HCT116 (cell line): ENCODE data around the gene COL15A1. TPM values are rescaled to one million over a fixed set of nuclear protein-coding genes. Genes with fewer than 3 reads are reported as not detected.

Source experiments
- ATAC-seq: fragments of 200-7000 bp; cut with Tn5 transposase; 2 replicates; pipeline ENCODE4 v1.9.1; 2020; ENCODE audit warnings: mild to moderate bottlenecking, moderate library complexity
- BruUV-seq: library from RNA; stranded (reverse); fragments of 400-500 nt; replicated peaks from 2 replicates; lab custom pipeline; 2021; lab: Mats Ljungman, UMichigan
- CTCF ChIA-PET: fragments of 300-600 bp; sonication (Branson Sonifier 250); formaldehyde crosslinking; loops from one replicate; lab custom pipeline; 2021; ENCODE audit warnings: antibody characterized with exemption; lab: Charles Lee
- POLR2A ChIA-PET: fragments of 300-600, 350-600 bp; sonication (Branson Sonifier 250); formaldehyde crosslinking; loops from one replicate; lab custom pipeline; 2021; ENCODE audit warnings: antibody characterized with exemption; lab: Charles Lee
- RAD21 ChIA-PET, 2 experiments: fragments of 300-600 bp; sonication (Branson Sonifier 250); formaldehyde crosslinking; loops; one replicate each; lab custom pipeline; 2023; ENCODE audit warnings: low total read pairs in 2 of 2; ENCODE audit not compliant: uncharacterized antibody in 2 of 2, unreplicated experiment in 2 of 2, low non-redundant PET in 1 of 2; lab: Charles Lee
- DNase-seq: peaks from one replicate; pipeline ENCODE4 v3.0.0-alpha.2; 2010; ENCODE audit warnings: low read depth, low spot score
- H2AFZ ChIP-seq: fragments of 200-600 bp; shearing (Covaris generic), sonication (generic); 2 replicates; pipeline ENCODE4 v1.6.1; 2017; ENCODE audit warnings: low read depth, mixed run types, mixed read lengths, antibody characterized with exemption, low read length; ENCODE audit not compliant: poor library complexity, severe bottlenecking
- H3K27ac ChIP-seq: 2 replicates; pipeline ENCODE4 v1.5.1; 2012; ENCODE audit warnings: low read depth, low read length
- H3K27me3 ChIP-seq: fragments of 200-600 bp; sonication (generic); 2 replicates; pipeline ENCODE4 v1.6.1; 2016; ENCODE audit warnings: mixed run types, low read length, mixed read lengths; ENCODE audit not compliant: insufficient read depth
- H3K36me3 ChIP-seq, 2 experiments: fragments of 200-500 bp in 1 of 2; fragments of 200-600 bp in 1 of 2; sonication (Bioruptor generic) in 1 of 2; sonication (generic) in 1 of 2; 2 replicates each; pipeline versions ENCODE4 v1.5.1 to v1.6.1; 2014 to 2016; ENCODE audit warnings: low read length in 2 of 2, inconsistent platforms in 1 of 2, mixed read lengths in 1 of 2, mixed run types in 1 of 2; ENCODE audit not compliant: insufficient read depth in 2 of 2, control insufficient read depth in 1 of 2
- H3K4me1 ChIP-seq, 2 experiments: fragments of 200-600 bp in 1 of 2; sonication (generic) in 1 of 2; 2 replicates each; pipeline versions ENCODE4 v1.5.1 to v1.6.1; 2012 to 2017; ENCODE audit warnings: low read length in 2 of 2, inconsistent platforms in 1 of 2, mild to moderate bottlenecking in 1 of 2, mixed read lengths in 1 of 2, mixed run types in 1 of 2, moderate library complexity in 1 of 2; ENCODE audit not compliant: insufficient read depth in 2 of 2, control insufficient read depth in 1 of 2
- H3K4me2 ChIP-seq: fragments of 200-600 bp; sonication (generic); 2 replicates; pipeline ENCODE4 v1.6.1; 2017; ENCODE audit warnings: mixed run types, low read length, mixed read lengths
- H3K4me3 ChIP-seq, 2 experiments: fragments of 200-600 bp in 1 of 2; sonication (generic) in 1 of 2; replicated peaks in 1 of 2; 2 replicates each; pipeline ENCODE4 v1.5.1; 2011 to 2016; ENCODE audit warnings: low read length in 2 of 2, control low read depth in 1 of 2, low read depth in 1 of 2, mild to moderate bottlenecking in 1 of 2, mixed read lengths in 1 of 2, mixed run types in 1 of 2
- H3K79me2 ChIP-seq: fragments of 200-600 bp; sonication (generic); 2 replicates; pipeline ENCODE4 v1.6.1; 2017; ENCODE audit warnings: mild to moderate bottlenecking, mixed run types, low read length, moderate library complexity, mixed read lengths; ENCODE audit not compliant: insufficient read depth
- H3K9ac ChIP-seq: fragments of 200-600 bp; sonication (generic); 2 replicates; pipeline ENCODE4 v1.6.1; 2016; ENCODE audit warnings: low read length, mixed read lengths
- H3K9me2 ChIP-seq: fragments of 200-600 bp; sonication (generic), shearing (Covaris generic); 2 replicates; pipeline ENCODE4 v1.6.1; 2017; ENCODE audit warnings: mixed run types, mild to moderate bottlenecking, moderate library complexity; ENCODE audit not compliant: insufficient read depth
- H3K9me3 ChIP-seq, 2 experiments: fragments of 200-500 bp in 1 of 2; fragments of 200-600 bp in 1 of 2; sonication (Bioruptor generic) in 1 of 2; sonication (generic) in 1 of 2; 2 replicates each; pipeline ENCODE4 v1.6.1; 2014 to 2017; ENCODE audit warnings: low read length in 2 of 2, mixed read lengths in 2 of 2, inconsistent platforms in 1 of 2, low read depth in 1 of 2, mild to moderate bottlenecking in 1 of 2, mixed run types in 1 of 2, moderate library complexity in 1 of 2; ENCODE audit not compliant: control insufficient read depth in 1 of 2, insufficient read depth in 1 of 2
- H4K20me1 ChIP-seq: fragments of 200-600 bp; sonication (generic), shearing (Covaris generic); 2 replicates; pipeline ENCODE4 v1.6.1; 2017; ENCODE audit warnings: mixed run types, mild to moderate bottlenecking, moderate library complexity; ENCODE audit not compliant: insufficient read depth
- CEBPB ChIP-seq: IDR thresholded peaks from 2 replicates; pipeline ENCODE4 v1.6.1; 2012; ENCODE audit warnings: low read depth
- POLR2A ChIP-seq: IDR thresholded peaks from 2 replicates; pipeline ENCODE4 v1.7.0; 2011; ENCODE audit warnings: borderline replicate concordance; ENCODE audit not compliant: insufficient read depth, insufficient read length; ENCODE audit errors: extremely low read depth
- POLR2AphosphoS5 ChIP-seq: IDR thresholded peaks from 2 replicates; pipeline ENCODE4 v1.6.1; 2011; ENCODE audit warnings: mild to moderate bottlenecking, low read depth, low read length, moderate library complexity
- SIN3A ChIP-seq: IDR thresholded peaks from 2 replicates; pipeline ENCODE4 v1.6.1; 2012; ENCODE audit warnings: low read depth
- SP1 ChIP-seq: IDR thresholded peaks from 2 replicates; pipeline ENCODE4 v1.6.1; 2012; ENCODE audit warnings: low read depth
- ZNF274 ChIP-seq: fragments of 200-500 bp; sonication (Bioruptor generic); IDR thresholded peaks from 2 replicates; pipeline ENCODE4 v1.6.1; 2014; ENCODE audit warnings: mild to moderate bottlenecking, low read depth, low read length, inconsistent platforms
- intact Hi-C: fragments of 100-400 bp; cut with micrococcal nuclease; formaldehyde crosslinking; loops from 2 replicates; pipeline ENCODE4 v1.10.0; 2022
- total RNA-seq: library from RNA; stranded (reverse); gene quantifications from one replicate; pipeline ENCODE4 v1.2.1, GENCODE V29; 2021; ENCODE audit not compliant: unreplicated experiment
- TF ChIP-seq, protein P1 (sequence below): IDR thresholded peaks from 2 replicates; pipeline ENCODE4 v1.6.1; 2012; ENCODE audit warnings: low read depth

COL15A1 gene
- total RNA-seq, 1 experiment from 2014 or later, result 0.15 TPM

DNA sequence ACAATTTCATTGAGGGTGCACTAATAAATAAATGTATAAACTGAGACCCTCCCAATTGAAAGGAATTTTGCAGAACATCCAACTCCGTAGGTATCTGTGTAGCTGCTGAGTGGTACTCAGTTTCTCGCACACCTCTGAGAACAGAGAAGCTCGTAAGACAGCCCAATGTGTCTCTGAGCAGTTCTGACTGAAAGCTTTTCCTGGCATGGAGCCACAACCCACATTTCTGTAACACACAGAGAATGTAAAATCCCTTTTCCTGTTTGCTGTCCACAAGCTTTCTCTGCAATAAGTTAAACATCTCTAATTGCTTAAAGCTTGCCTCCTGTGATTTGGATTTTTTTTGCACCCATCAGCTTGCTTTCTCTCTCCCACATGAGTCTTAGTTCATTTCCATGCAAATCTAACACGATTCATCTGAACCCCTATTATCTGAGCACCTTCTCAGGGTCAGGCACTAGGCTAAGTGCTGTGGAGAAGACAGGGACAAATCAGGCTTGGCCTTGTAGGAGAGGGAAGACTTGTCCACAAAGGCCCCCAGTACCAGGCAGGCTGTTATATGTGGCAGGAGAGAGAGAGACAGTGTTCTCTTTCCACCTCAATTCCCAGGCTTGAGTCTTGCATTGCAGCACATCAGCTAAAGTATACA, 44.2 kb upstream of the COL15A1 start:
- no peaks in the 10 kb centered on the region for H3K9me2 ChIP-seq
- RAD21 ChIA-PET, result no interaction called here
- CTCF ChIA-PET, result no interaction called here
- H3K79me2 ChIP-seq, result no peaks in the 10 kb centered on the region
- no peaks in the 10 kb centered on the region for H4K20me1 ChIP-seq
- no peak for ATAC-seq
- H3K9ac ChIP-seq, result no peak overlapping the region
- POLR2A ChIA-PET, result no interaction called here
- H3K4me3 ChIP-seq, result no peak overlapping the region
- DNase-seq, result no peak
- no peak overlapping the region for H3K4me2 ChIP-seq
- no peaks in the 10 kb centered on the region for H3K9me3 ChIP-seq
- intact Hi-C loops, result no loop called here
- no peaks in the 10 kb centered on the region for H3K27me3 ChIP-seq
- no peak overlapping the region for H3K27ac ChIP-seq
- TF ChIP-seq, protein P1, sequence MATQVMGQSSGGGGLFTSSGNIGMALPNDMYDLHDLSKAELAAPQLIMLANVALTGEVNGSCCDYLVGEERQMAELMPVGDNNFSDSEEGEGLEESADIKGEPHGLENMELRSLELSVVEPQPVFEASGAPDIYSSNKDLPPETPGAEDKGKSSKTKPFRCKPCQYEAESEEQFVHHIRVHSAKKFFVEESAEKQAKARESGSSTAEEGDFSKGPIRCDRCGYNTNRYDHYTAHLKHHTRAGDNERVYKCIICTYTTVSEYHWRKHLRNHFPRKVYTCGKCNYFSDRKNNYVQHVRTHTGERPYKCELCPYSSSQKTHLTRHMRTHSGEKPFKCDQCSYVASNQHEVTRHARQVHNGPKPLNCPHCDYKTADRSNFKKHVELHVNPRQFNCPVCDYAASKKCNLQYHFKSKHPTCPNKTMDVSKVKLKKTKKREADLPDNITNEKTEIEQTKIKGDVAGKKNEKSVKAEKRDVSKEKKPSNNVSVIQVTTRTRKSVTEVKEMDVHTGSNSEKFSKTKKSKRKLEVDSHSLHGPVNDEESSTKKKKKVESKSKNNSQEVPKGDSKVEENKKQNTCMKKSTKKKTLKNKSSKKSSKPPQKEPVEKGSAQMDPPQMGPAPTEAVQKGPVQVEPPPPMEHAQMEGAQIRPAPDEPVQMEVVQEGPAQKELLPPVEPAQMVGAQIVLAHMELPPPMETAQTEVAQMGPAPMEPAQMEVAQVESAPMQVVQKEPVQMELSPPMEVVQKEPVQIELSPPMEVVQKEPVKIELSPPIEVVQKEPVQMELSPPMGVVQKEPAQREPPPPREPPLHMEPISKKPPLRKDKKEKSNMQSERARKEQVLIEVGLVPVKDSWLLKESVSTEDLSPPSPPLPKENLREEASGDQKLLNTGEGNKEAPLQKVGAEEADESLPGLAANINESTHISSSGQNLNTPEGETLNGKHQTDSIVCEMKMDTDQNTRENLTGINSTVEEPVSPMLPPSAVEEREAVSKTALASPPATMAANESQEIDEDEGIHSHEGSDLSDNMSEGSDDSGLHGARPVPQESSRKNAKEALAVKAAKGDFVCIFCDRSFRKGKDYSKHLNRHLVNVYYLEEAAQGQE, result no peak
- no peak for TF ChIP-seq CEBPB
- TF ChIP-seq SP1, result no peak
- TF ChIP-seq POLR2AphosphoS5, result no peak
- TF ChIP-seq POLR2A, result no peak
- no peak for TF ChIP-seq SIN3A
- TF ChIP-seq ZNF274, result no peak
- H2AFZ ChIP-seq, result no peak overlapping the region
- no peaks in the 10 kb centered on the region for H3K36me3 ChIP-seq
- BruUV-seq, result no TSS peak
- no peaks in the 10 kb centered on the region for H3K4me1 ChIP-seq
